HL-60 (cell line): Measurements from ENCODE around the gene SNX10.

Source experiments
- CTCF ChIP-seq: IDR thresholded peaks from one replicate; pipeline ENCODE4 v1.5.1; 2011; ENCODE audit warnings: low read length, control low read depth, inconsistent platforms; ENCODE audit not compliant: insufficient read depth
- GABPA ChIP-seq: IDR thresholded peaks from 2 replicates; pipeline ENCODE4 v1.6.1; 2012; ENCODE audit warnings: low read depth
- REST ChIP-seq: IDR thresholded peaks from 2 replicates; pipeline ENCODE4 v1.6.1; 2012; ENCODE audit warnings: low read depth; ENCODE audit not compliant: insufficient replicate concordance

- TF ChIP-seq CTCF, result no peak
- TF ChIP-seq REST, result no peak
- no peak for TF ChIP-seq GABPA
Measured at GRCh38 chr7:26245150-26245549, 46.5 kb upstream of the SNX10 start.
